ENCODE measurements around the gene TRIM15. TPM values are rescaled to one million over a fixed set of nuclear protein-coding genes. Genes with fewer than 3 reads are reported as not detected.
"Not testable (repeated sequence)": the region's sequence is repeated elsewhere in the genome, so short reads cannot be mapped to it uniquely, and the experiment has no call there.

Gene TRIM15
- not detected for polyA plus RNA-seq (ENCODE audit: insufficient read length in 12 of 12)
- long read RNA-seq, donor 1, partial matches to known transcripts, result 0 of 3 reads
- long read RNA-seq, donor 1, other reads (novel, unspliced or antisense), result 0 of 3 reads
- long read RNA-seq, donor 2, result 0 reads
- long read RNA-seq, donor 3, result 0 reads
- long read RNA-seq, donor 4, result 0 reads
- long read RNA-seq, donor 5, result 0 reads
- long read RNA-seq, donor 6, result 0 reads
- long read RNA-seq, donor 7, result 0 reads
- long read RNA-seq, donor 8, result 0 reads
- long read RNA-seq, donor 9, result 0 reads
- long read RNA-seq, donor 10, result 0 reads
- long read RNA-seq, donor 11, result 0 reads

DNA sequence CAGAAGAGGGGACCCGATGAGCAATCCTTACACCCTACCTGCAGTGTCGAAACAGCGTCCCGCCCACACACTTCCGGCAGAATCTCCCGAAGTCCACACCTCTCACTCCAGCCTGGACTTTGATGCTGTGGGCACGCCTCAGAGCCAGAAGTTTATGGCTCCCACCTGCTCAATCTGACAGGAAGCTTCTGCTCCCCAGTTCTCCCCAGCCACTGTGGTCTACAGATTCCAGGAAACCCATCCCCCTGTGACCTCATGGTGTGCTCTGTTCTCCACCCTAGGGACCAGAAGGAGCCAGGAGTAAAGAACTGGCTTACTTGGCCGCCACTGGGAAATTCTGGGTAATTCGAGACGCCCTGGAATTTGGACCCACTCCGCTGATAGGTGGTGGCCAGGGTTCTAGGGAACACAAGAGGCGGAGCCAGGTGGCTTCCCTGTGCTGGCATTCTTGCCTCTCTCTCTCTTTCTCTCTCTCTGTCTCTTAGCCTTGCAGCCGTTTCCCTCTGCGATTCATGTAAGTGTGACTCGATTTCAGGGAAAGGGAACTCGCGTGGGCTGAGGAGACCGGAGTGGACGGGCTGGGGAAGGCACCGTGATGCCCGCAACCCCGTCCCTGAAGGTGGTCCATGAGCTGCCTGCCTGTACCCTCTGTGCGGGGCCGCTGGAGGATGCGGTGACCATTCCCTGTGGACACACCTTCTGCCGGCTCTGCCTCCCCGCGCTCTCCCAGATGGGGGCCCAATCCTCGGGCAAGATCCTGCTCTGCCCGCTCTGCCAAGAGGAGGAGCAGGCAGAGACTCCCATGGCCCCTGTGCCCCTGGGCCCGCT lies at the start of gene TRIM15:
TSS of gene TRIM15 (plus strand) at position 457 of the 828 bp plus-strand sequence. CDS start at position 596, 139 bp downstream.
- no peak for DNase-seq

DNA sequence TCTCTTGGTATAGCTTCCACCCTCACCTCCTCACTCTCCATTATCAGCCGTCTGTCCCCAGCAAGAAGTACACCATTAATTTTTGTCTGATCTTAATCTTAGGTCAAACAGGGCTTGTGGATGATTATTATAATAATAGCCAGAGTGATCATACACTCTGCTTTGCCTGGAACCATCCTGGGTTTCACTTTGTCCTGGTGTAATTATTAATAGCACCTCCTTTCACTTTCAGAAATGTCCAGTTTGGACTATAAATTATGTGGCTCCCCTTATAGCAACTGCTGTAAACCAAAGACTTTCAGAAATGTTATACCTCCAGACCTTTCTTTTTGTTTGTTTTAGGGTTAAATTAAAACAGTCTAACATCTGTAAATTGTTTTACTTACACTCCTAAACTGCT lies 49.5 kb upstream of the TRIM15 start:
- DNase-seq, result no peak

DNA sequence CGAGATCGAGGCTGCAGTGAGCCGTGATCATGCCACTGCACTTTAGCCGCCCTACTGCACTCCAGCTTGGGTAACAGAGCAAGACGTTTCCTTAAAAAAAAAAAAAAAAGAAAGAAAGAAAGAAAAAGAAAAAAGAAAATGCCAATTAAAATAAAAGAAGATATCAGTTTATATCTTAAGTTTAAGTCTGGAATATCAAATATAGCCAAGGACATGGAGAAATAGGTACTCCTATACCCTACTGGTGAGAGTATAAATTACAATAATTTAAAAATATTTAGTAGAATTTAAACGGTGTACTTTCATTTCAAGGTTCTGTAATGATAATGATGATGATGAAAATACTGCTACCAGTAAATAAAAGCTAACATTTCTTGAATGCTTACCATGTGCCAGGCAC lies 46.6 kb upstream of the TRIM15 start:
- DNase-seq, result no peak

DNA sequence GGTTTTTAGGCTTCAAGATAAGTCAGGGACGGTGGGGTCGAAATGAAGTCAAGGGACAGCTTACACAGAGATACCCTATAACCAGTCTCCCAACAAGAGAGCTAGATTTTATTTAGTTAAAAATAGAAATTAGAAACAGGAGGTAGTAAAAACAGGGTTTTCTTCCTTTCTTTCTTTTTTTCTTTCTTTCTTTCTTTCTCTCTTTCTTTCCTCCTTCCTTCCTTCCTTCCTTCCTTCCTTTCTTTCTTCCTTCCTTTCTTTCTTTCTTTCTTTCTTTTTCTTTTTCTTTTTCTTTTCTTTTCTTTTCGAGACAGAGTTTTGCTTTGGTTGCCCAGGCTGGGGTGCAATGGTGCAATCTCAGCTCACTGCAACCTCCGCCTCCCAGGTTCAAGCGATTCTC lies 44.7 kb upstream of the TRIM15 start:
- DNase-seq, result not testable (repeated sequence)

DNA sequence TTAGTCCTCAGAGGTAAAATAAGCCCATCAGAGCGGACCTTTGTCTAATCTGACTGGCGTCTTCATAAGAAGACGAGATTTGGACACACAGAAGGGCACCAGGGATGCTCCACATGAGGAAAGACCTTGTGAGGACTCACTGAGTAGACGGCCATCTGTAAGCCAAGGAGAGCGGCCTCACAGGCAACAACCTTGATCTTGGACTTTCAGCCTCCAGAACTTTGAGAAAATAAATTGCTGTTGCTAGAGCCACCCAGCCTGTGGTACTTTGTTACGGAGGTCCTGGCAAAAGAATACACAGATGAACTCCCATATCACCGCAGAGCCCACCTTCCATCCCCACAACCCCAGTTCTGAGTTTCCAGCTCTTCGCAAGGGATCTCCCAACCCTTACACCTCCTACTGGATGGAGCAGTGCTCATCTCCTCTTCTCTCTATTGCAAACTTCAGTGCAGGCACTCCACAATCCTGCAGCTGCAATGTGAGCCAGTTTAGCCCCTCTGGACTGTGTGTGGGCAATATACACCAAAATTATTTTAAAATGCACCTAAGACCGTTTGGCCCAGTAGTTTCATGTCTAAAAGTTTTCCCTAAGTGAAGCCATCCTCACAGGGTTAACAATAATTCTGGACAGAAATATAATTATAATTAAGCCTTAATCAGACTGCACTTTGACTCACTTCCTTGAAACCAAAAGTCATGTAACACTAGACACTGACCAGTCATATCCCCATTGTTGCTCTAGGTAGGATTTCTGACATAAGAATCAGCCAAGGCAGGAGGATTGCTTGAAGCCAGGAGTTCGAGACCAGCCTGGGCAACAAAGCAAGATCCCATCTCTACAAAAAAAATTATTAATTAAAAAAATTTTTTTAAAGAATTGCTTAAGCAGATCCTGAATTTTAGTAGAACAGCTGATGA lies 41.6 kb upstream of the TRIM15 start:
- DNase-seq, result no peak

DNA sequence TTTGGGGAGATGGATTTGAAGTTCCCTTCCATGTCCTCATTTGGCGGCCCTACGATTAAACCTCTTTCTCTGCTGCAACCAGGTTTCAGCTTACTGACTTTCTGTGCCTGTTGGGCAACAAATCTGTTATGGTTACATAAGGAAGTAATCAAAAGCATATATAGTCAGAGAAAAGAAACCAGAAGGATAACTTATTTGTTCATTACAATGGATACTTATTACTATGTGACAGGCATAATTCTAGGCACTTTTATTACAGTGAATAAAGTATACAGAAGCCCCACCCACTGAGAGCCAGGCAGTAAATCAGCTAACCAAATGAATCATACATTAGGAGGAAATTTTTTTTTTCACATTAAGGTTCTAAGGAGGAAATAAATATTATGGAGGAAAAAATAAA lies 40.8 kb upstream of the TRIM15 start:
- DNase-seq, result no peak

DNA sequence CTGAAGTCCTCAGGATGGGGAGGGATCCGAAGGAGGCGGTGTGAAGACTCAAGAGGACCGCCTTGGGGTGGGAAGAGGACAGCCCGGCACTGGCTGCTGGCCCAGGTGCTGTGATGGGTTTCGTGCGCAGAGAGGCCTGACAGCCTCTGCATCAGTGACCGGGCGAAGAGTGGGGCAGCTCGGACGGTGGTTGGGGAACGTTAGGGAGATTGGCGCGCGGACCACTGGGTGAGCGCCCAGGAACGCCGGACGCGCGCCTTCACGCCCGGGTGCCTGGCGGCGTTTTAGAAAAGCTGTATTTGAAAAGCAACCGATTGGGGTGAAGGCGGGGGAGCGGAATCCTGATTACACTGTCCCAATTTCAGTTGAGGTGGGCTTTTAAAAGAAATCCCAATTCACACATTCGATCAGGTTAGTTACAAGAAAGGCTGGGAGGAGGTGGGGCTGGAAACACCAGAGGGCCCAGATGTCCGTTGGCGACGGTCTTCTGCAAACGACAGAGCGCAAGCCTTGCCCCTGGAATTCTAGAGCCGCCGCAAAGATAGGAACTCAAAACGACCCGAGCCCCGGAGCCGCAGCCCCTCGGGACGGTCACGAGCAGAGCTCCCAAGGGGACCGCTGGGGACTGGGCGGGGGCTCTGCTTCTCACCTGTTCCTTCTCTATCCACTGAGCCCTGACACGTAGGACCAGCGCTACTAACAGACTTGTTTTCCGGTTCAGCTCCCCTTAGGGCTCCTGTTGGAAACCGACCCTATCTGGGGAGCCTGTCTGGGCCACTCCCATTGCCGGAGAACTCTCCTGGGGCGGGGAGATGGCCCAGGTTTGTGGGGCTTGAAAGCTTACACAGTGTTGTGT lies 35.9 kb upstream of the TRIM15 start:
- no peak for DNase-seq

DNA sequence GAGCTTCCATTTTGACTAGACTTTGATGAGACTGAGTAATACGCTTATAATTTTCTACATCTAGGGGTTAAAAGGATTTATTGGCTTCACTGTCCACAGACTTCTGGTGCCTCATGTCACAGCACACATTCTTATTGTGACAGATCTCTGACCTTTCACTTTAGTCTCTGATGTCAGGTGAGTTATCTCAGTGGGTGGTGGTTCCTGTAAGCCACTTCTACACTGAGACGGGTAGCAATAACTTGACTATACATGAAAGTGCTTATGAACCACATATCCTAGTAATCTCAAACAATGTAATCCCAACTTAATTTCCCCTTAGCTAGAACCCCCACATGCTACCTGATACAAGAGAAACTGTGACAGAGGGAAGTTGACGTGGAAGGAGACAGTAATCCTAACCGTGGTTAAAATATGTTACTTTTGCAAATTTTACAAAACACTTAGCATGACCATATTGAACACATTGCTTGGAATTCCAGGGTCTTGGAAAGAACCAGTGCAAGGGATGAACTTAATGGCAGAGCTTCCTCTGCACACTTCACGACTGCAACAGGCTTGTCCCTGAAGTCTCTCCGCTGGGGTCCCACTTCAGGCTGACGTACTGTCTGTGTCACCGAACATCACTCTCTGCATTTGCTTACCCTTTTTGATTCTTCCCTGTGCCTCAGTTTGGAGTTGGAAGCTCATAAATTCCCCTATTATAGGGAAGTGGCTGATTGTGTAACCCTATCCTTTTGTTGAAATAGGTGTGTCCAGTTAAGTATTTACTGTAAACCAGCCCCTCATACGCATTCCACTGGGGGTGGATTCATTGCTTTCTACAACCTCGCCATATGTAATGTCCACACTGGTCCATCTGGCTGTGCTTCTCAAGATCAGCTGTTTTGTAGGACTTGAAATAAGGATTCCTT lies 33.8 kb upstream of the TRIM15 start:
- DNase-seq, result no peak

DNA sequence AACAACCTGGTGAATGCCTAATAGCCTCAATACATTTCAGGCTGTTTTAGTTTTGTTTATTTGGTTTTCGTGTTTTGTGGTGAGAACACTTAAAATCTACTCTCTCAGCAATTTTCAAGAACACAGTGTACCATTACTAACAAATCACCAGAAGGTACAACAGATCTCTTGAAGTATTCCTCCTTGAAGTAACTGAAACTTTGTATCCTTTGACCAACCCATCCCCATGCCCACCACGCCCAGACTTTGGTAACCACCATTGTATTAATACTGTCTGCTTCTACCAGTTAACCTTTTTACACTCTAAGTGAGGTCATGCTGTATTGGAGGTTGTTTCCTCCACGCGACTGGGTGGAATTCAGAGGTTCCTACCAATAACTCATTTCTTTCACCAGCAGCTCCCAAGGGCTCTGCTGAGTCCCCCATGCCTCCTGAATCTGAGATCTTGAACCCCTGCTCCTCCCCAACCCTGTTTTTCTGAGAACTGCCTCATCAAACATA lies 33.1 kb upstream of the TRIM15 start:
- no peak for DNase-seq

DNA sequence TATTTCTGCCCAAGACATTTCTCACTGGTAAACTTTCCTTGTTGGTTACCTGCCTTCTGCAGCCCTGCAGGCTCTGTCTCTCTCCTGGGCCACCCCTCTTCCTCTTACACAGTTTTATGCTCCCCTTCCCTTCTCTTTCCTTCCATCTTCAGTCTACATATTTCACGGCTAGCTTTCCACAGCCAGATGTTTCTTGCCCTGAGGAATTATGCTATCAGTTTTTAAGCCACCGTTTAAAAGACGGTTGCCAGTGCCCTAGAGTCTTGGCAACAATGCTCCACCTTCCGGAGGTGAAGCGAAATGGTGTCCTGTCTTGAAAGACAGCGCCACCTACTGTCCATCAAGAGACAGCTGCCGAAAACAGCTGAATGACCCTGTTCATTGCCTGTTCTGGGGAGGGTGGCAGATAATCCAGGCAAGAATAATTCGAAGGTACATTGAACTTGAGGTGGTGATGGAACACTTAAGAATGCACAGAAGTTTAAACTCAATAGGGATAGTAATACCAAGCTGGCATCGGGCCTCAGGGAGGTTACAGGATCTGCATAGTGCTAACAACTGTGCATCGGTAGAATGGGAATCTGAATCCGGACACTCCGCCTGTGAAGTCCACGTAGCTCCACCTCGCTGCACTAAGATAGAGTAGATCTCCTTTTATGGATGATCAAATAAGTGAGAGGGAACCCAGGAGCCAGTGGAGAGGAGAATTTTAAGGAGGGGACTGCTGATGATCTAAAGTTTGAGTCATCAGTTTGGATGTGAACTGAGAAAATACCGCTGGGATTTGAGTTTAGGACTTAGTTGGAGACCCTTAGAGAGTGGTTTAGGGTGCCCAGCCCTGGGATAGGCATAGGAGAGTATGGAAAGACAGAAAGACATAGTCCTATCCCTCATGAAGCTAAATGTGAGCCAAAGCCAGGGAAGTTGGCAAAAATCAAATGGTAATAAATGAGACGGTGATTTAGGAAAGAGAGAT lies 32.2 kb upstream of the TRIM15 start:
- peak; percentile 79 for DNase-seq

DNA sequence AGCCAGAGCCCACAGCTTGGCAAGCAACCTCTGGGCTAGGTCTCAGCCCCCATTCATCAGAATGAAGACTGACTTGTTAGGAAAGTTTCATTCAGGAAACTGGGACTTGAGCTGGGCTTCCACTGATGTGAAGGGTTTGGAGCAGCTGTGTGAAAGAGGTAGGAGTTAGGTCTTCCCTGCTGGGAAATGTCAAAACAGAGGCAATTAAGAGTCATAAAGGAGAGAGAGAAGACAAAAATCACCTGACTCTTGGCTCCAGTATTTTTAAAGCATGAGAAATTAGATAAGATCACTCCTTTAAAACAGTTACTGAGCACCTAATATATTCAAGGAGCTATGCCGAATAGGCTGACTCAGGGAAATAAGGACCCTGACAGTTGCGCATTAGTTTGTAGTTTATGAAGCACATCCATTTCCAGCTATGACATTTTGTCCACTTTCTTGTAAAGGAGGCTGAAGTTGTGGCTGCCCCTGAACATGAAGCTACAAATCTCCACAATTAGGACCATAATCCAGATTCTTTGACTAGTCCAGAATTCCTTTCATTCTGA lies 31.3 kb upstream of the TRIM15 start:
- no peak for DNase-seq

DNA sequence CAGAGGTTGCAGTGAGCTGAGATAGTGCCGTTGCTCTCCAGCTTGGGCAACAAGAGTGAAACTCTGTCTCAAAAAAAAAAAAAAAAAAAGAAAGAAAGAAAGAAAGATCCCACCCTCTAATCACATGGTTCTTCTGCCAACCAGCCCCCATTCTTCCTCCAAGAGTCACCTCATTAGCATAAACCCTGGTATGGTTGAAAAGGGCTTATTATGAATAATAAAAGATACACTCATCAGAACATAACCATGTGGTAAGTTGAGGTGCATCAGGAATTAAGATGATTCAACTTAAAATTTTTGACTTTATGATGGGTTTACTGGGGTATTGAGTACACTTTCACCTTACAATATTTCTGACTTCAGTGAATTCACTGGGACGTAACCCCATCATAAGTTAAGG lies 28.2 kb upstream of the TRIM15 start:
- no peak for DNase-seq

DNA sequence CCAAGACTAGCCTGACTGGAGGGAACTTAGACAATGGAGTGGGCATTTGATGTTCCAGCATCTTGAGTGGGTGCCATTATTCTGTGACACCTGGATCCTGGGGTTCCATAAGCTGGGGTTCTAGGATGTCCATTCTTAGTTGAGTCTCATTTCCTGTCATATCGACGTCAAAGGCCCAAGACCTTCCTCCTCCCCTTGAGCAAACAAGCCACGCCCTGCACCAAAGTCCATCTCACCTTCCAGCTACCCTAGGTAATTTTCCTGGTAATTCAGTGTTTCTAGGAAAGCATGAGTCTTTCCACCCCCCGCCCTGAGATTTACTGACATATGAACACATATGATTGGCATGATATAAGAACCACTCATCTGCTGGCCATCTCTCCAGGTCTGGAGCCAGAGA lies 27.6 kb upstream of the TRIM15 start, which contains the start of gene TRIM40:
TSS of gene TRIM40 (plus strand) at position 384 of the 400 bp plus-strand sequence. CDS start 897 bp downstream, outside the sequence.
- no peak for DNase-seq

DNA sequence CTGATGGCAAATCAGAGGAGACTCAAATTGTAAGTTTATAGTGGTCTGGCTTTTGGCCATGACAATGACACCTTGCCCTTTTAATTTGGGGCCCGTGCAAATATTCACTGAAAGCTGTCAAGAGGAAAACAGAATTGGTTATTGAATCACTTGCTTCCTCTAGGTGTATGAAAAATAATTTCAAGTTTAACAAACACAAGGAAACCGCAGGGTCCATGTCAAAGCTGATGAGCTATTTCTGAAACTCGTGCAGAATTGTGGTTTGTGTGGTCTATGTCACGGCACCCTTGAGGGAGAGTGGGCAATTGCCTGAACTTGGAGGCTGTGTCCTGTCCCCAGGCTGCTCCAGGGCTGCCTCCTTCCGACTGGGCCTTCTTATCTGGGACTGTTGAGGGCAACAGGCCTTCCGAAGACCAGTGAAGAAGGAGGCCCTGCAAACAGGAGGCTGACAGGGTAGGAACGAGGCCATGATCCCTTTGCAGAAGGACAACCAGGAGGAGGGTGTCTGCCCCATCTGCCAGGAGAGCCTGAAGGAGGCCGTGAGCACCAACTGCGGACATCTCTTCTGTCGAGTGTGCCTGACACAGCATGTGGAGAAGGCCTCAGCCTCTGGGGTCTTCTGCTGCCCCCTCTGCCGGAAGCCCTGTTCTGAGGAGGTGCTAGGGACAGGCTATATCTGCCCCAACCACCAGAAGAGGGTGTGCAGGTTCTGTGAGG lies 26.6 kb upstream of the TRIM15 start:
- DNase-seq, result no peak

DNA sequence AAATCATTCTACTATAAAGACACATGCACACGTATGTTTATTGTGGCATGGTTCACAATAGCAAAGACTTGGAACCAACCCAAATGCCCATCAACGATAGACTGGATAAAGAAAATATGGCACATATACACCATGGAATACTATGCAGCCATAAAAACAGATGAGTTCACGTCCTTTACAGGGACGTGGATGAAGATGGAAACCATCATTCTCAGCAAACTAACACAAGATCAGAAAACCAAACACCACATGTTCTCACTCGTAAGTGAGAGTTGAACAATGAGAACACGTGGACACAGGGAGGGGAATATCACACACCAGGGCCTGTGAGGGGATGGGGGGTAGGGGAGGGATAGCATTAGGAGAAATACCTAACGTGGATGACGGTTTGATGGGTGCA lies 23.1 kb upstream of the TRIM15 start:
- not testable (repeated sequence) for DNase-seq

DNA sequence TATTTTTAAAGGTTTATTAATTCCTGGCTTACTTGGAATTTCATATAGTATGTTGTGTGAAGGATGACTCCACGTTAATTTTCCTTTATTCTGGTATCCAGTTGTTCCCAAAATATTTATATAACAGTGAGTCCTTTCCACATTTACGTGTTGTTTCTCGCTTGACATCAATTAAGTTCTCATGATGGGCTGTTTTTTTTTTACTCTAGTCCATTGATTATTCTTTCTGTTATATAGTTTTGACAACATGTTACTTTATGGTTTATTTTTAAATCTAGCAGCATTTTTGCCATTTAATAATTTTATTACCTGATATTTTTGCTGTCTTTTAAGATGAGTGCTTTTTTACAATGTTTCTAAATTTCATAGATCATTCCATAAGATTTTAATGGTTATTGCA lies 20.7 kb upstream of the TRIM15 start:
- no peak for DNase-seq

DNA sequence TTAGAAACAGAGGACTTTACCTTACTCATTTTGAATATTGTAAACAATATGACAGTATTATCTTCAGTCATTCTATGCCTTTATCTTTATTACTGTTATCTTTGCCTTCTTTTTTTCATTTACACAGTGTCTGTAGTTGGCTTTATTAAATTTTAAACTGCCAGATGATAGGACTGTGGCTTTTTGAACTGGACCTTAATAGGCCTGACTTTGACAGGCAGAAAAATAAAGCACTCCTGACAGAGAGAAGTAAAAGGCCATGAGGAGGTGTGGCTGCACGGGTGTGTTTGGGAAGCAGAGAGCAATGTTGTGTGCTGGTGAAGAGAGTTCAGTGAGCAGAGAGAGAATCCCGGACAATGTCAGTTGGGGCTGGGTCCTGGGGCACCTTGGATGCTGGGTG lies 19.6 kb upstream of the TRIM15 start:
- DNase-seq, result no peak

Data from muscle of arm (tissue), 14 donors.